Activated CD8-positive, alpha-beta memory T cell treated with anti-CD3 and anti-CD28 coated beads for 36 hours (primary cell): ENCODE data around the gene FAAP100. TPM values are rescaled to one million over a fixed set of nuclear protein-coding genes. Genes with fewer than 3 reads are reported as not detected.

Experiments
- CTCF ChIA-PET: fragments of 350-600 bp; sonication (Branson Sonifier 250); formaldehyde crosslinking; loops from one replicate; lab custom pipeline; 2021; ENCODE audit warnings: antibody characterized with exemption; lab: Charles Lee
- POLR2A ChIA-PET: fragments of 350-600 bp; sonication (Branson Sonifier 250); formaldehyde crosslinking; loops from one replicate; lab custom pipeline; 2021; ENCODE audit warnings: antibody characterized with exemption; lab: Charles Lee
- total RNA-seq, 2 experiments: library from RNA; stranded (reverse); gene quantifications; one replicate each; pipeline ENCODE4 v1.2.3, GENCODE V29; 2021

The FAAP100 gene
- total RNA-seq, 2 experiments from 2014 or later: 50.6 to 55.8 TPM

DNA sequence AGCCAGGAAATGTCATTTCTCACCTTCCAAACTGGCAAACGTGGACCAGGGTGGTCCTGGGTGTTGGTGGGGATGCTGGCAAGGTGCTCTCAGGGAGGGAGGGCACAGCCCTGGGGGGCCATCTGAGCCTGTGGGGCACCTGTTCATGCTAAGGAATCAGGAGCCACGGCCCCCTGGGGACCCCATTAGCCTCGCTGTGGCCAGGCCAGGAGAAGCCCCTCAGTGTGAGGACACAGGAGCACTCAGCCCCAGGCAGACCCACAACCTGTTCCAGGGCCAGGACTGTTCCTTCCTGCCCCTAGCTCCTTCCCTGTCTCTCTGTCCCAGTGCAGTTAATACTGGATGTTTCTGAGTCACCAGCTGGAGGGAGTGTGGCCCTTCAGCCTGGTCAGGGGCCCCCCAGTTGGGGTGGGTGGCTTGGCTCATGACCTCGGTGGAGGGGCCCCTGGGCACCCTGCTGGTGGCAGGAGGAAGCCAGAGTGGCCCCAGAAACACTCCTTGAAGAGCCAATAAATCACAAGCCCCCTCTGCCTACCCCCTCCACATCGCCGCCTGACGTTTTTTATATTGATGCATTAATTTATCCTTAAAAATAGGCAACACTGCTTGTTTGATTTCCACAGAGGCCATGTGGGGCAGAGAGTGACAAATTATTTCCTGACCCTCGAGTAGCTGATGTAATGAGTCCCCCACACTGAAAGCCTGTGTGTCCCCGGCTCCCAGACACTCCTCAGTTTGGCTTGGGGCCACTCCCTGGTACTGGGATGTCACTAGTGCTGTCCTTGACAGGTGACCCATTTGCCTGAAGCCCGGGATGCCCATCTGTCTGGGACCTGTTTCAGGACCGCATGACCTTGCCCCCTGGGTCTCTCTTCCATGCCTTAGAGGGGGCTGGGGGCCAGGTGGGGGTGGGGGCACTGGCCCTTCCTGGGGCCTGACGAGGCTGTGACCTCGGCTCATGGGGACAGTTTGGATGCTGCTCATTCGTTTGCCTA, 61.9 kb downstream of the FAAP100 start:
- CTCF ChIA-PET: interaction anchor here (0.6 to 1.2 kb wide), 3 partner anchors 11 to 165 kb away, joined by 3 read pairs; no protein-coding TSS in a partner anchor
- POLR2A ChIA-PET: interaction anchor here (0.6 to 0.8 kb wide), 2 partner anchors 25 to 197 kb away, joined by 3 to 7 read pairs; no protein-coding TSS in a partner anchor

Other genes with a start within 250 kb of the FAAP100 start
- gene BAHCC1, start 156.9 kb downstream of the FAAP100 start, total RNA-seq: not detected
- 1,000 to 10,000 TPM; 4,757 to 4,840 TPM for gene ACTG1, start 39.6 kb downstream of the FAAP100 start, total RNA-seq
- under 1 TPM; 0.21 to 0.50 TPM for gene FSCN2, start 24.0 kb downstream of the FAAP100 start, total RNA-seq
- gene NPLOC4, start 84.8 kb upstream of the FAAP100 start, total RNA-seq: 100 to 1,000 TPM; 114 to 119 TPM
- under 1 TPM; 0.19 to 0.23 TPM for gene TSPAN10, start 84.8 kb upstream of the FAAP100 start, total RNA-seq
- 1 to 10 TPM; 2.5 to 4.3 TPM for gene PDE6G, start 104.2 kb upstream of the FAAP100 start, total RNA-seq
- 10 to 100 TPM; 49.1 to 55.7 TPM for gene OXLD1, start 114.3 kb upstream of the FAAP100 start, total RNA-seq
- gene CCDC137, start 114.4 kb upstream of the FAAP100 start, total RNA-seq: 10 to 100 TPM; 68.7 to 71.9 TPM
- 10 to 100 TPM; 17.7 to 18.5 TPM for gene ARL16, start 131.4 kb upstream of the FAAP100 start, total RNA-seq
- 100 to 1,000 TPM; 132 to 136 TPM for gene HGS, start 131.7 kb upstream of the FAAP100 start, total RNA-seq
- gene MRPL12, start 151.0 kb upstream of the FAAP100 start, total RNA-seq: 100 to 1,000 TPM; 230 to 235 TPM
- 10 to 100 TPM; 39.6 to 39.8 TPM for gene SLC25A10, start 159.9 kb upstream of the FAAP100 start, total RNA-seq